Stimulated activated CD4-positive, alpha-beta T cell treated with anti-CD3 and anti-CD28 coated beads, TNF-alpha, amount 100 ng/mL, for 48 hours (primary cell): ENCODE results near the gene PANX3.
"Not testable (repeated sequence)": the region's sequence is repeated elsewhere in the genome, so short reads cannot be mapped to it uniquely, and the experiment has no call there.

Experiments
- DNase-seq, 3 donors: peaks; one replicate each; pipeline ENCODE4 v3.0.0-alpha.2; 2020; ENCODE audit warnings: low read depth in 3 of 3

Gene PANX3, protein sequence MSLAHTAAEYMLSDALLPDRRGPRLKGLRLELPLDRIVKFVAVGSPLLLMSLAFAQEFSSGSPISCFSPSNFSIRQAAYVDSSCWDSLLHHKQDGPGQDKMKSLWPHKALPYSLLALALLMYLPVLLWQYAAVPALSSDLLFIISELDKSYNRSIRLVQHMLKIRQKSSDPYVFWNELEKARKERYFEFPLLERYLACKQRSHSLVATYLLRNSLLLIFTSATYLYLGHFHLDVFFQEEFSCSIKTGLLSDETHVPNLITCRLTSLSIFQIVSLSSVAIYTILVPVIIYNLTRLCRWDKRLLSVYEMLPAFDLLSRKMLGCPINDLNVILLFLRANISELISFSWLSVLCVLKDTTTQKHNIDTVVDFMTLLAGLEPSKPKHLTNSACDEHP

GRCh38 chr11:124611064-124611463 is at the start of gene PANX3:
PANX3 (plus strand) TSS chr11:124611428; CDS start chr11:124611557, 129 bp downstream.
- DNase-seq = no peak

DNA sequence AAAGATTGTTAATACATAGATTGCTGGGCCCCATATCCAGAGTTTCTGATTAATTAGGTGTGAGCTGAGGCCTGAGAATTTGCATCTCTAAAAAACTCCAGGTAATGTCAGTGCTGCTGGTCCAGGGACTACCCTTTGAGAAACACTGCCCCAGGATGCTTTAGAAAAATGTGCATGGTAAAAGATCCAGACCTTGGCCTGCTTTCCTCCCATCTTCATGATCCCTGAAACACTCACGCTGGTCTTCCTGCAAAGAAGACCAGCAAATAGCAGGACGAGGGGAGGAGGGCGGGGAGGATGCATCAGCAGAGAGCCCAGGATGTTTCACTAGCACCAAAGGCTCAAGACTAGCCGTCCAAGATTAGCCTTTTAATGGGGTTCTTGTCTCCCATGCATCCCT is 41.5 kb upstream of the PANX3 start, which contains the start of gene OR8A1:
OR8A1 (plus strand) TSS at position 301 of the 400 bp plus-strand sequence. CDS start 123 bp downstream, outside the sequence.
- DNase-seq = no peak

DNA sequence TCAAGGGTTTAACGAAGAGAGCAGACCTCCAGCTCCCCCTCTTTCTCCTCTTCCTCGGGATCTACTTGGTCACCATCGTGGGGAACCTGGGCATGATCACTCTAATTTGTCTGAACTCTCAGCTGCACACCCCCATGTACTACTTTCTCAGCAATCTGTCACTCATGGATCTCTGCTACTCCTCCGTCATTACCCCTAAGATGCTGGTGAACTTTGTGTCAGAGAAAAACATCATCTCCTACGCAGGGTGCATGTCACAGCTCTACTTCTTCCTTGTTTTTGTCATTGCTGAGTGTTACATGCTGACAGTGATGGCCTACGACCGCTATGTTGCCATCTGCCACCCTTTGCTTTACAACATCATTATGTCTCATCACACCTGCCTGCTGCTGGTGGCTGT is 41.1 kb upstream of the PANX3 start:
- no peak for DNase-seq

GRCh38 chr11:124577716-124578427 is 33.4 kb upstream of the PANX3 start:
- no peak for DNase-seq

- DNase-seq = no peak
These were observed 32.5 kb upstream of the PANX3 start for GRCh38 chr11:124578761-124579160.

DNA sequence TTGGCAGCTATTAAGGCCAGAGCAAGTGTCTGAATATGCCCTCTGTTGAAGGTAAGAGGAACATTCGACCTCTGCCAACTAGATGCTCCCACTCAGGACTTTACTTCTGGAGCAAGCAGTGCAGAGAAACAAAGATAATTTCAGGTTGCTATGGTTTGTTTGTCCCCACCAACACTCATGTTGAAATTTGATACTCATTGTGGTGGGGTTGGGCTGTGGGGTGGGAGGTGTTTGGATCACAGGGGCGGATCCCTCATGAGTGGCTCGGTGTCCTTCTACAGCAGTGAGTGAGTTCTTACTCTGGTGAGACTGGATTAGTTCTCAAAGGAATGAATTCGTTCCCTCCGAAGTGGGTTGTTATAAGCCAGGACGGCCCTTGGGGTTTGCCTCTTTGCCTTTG is 29.4 kb upstream of the PANX3 start:
- no peak for DNase-seq

DNA sequence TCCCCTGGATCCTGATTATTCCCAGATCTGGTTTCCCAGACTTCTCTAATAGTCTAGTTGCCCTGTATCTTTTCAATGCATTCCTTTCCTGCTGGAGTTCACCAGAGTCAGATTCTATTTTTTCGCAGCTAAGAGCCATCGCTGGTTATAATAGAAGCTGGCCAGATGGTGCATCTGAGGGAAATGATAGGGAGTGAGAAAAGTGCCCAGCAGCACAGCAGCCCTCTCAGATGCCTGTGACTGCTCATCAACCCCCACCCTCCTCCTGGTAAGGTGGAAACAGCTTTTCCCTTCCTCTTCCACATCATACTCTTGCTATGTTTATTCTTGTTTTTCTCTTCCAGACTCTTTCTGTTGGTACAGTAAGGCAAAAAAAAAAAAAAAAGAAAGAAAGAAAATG is 28.7 kb upstream of the PANX3 start:
- no peak for DNase-seq

GRCh38 chr11:124583781-124584180 is 27.4 kb upstream of the PANX3 start:
- no peak for DNase-seq

DNA sequence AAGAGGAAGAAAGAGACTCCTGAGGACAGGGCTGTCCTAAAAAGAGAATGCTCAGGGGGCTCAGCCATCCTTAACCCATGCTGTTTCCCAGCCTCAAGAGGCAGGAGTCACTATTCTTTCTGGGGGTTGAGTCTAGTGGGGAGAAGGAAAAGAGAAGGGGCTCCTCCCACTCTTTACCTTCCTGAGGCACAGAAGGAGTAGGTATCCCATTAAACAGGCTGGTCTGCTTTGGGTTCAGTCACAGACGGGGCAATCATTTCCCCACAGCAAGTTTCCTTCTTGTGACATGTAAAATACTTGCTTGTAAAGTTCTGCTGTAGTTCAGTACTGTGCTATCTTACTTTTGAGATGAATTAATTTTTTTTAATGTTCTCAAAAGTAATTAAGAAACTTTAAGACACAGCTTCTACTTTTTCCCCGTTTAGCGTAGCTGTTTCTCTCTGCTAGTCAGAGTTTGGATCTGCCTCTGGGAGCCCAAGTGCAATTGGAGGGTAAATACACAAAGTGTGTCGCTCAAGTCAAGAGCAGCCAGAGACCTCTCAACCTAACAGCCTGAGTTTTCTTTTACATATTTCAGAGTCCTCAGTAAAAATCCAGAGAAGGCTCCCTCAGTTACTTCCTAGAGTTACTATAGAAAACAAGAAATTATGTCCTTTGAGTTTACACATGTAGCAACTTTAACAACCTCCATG is 26.4 kb upstream of the PANX3 start:
- DNase-seq = no peak

- DNase-seq = peak in 2 of 3 donors; percentile 6 to 8
These were observed 24.9 kb upstream of the PANX3 start for GRCh38 chr11:124586238-124586860.

- DNase-seq = no peak
These were observed 19.8 kb upstream of the PANX3 start for GRCh38 chr11:124591430-124591829.

DNA sequence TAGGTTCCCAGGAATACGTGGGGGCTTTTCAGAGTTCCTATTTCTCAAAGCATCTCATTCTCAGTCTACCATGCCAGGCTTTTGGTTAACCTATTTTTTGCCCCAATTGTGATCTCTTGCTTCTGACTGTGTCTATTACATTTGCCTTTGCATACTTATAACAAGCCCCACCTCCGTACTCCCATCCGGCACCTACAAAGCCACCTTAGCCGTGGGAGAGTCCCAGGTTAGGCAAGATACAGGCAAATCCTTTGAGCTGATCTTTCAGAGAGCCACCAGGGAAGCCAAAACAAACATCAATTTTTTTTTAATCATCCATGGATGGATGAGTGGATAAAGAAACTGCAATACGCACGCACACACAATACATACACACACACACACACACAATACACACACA is 18.6 kb upstream of the PANX3 start:
- DNase-seq = no peak

DNA sequence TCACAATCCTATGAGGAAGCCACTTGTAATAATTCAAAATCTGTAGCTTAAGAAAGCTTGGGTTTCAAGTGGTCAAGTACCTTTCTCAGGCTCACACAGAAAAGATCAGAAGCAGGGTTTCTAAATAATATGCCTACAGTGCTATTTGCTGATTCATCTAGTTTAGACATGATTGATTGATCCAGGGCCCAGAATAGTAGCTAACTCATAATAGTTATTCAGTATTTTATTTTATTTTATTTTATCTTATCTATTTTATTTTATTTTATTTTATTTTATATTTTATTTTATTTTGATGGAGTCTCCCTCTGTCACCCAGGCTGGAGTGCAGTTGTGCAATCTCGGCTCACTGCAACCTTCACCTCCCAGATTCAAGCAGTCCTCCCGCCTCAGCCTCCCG is 15.9 kb upstream of the PANX3 start:
- DNase-seq = no peak

DNA sequence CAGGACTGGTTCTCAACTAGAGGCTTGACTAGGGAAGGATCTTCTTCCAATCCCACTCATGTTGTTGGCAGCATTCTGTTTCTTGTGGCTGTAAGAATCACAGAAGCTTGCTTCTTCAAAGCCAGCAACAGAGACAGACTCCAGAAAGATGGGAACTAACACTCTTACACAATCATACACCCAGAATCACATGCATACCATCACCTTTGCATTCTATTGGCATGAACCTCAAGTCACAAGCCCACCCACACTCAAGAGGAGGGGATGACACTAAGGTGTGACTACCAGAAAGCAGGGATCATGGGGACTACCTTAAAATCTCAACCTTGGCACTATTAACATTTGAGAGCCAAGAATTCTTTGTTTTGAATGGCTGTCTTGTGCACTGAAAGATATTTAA is 13.6 kb upstream of the PANX3 start:
- no peak for DNase-seq

DNA sequence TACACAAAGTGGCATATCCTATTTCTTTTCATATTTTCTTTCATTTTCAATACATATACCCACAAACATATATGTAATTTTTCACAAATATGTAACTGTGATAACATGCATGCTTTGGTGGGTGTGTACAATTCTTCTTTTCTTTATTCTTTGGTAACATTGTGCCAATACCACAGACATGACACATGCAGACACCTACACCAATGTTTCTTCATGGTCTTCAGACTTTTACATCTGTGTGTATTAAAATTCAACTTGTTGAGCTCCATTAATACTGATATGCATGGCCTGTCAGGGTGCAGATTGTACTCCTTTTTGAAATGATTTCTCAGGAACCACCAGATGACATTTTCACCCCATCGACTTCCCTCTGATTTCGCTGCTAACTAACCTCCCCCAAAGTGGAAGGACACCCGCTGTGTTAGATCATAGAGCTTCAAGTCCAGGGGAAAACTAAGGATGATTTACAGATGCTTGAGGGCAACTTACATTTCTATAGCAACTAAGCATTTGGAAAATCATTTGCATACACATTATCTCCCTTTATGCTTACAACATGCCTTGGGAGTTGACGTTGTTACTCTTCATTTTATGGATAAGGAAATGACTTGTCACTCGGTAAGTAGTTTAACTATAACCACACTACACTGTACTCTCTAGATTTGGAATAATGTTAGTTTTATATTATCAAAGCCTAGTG is 10.5 kb upstream of the PANX3 start:
- no peak for DNase-seq

DNA sequence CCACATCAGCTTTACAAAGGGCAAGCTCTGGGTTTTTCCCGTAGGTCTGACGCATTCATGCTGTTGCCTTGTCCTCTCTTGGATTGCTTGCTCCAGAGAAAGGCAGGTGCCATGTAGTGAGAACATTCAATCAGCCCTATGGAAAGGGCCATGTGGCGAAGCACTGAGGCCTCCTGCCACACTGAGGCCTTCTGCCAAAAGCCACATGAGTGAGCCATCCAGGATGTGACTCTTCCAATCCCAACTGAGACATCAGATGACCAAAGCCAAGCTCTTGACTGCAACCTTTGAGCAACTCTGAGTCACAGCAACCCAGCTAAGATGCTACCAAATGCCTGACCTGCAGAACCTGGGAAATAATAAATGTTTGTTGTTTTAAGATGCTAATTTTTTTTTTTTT is 9.0 kb upstream of the PANX3 start:
- DNase-seq = no peak

- DNase-seq = not testable (repeated sequence)
These were observed 8.5 kb upstream of the PANX3 start for GRCh38 chr11:124602723-124603122.

DNA sequence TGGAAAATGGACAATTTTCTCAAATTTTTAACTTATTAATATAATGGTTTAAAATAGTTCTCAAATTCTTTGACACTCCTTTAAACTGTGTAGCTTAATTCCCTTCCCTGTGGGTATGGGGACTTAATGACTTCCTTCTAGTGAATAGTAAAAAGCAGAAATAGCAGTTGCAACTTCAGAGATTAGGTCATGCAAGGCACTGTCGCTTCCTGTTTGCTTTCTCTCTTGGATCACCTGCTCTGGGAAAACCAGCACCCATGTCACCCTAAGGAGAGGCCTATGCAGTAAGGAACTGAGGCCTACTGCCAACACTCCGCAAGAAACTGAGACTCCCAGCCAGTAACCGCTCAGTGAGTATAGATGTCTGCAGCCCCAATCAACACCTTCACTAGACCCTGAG is 5.5 kb upstream of the PANX3 start:
- no peak for DNase-seq

- DNase-seq = no peak
These were observed 3.1 kb upstream of the PANX3 start for GRCh38 chr11:124608147-124608546.

GRCh38 chr11:124610295-124610694 is 933 bp upstream of the PANX3 start:
- DNase-seq = no peak

GRCh38 chr11:124612045-124612444 is 817 bp downstream of the PANX3 start:
- no peak for DNase-seq
